ENCODE data around the gene PGPEP1.

DNA sequence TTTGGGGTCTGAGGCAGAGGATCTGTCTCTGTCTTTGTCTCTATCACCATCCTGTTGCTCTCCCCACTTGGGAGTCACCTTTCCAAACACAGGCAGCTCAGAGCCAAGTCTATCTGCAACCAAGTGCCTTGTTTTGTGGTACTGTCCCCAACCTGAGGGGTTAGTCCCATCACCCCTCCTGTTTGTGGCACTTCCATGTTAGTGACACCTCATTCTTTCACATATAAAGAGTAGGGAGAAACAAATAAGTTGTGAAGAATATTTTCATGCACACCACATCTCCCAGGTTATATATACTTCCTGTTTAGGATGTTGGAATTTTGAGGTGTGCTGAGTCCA is 49.3 kb downstream of the PGPEP1 start:
- TF ChIP-seq, protein P1, sequence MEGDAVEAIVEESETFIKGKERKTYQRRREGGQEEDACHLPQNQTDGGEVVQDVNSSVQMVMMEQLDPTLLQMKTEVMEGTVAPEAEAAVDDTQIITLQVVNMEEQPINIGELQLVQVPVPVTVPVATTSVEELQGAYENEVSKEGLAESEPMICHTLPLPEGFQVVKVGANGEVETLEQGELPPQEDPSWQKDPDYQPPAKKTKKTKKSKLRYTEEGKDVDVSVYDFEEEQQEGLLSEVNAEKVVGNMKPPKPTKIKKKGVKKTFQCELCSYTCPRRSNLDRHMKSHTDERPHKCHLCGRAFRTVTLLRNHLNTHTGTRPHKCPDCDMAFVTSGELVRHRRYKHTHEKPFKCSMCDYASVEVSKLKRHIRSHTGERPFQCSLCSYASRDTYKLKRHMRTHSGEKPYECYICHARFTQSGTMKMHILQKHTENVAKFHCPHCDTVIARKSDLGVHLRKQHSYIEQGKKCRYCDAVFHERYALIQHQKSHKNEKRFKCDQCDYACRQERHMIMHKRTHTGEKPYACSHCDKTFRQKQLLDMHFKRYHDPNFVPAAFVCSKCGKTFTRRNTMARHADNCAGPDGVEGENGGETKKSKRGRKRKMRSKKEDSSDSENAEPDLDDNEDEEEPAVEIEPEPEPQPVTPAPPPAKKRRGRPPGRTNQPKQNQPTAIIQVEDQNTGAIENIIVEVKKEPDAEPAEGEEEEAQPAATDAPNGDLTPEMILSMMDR (IDR thresholded peaks at IDR 0.05): no peak
- TF ChIP-seq POLR2A (IDR thresholded peaks at IDR 0.05): peak; percentile 19

Measured in right lobe of liver (tissue), 4 donors.